Measurements from ENCODE around the gene CDH5.
A peak's percentile ranks its signal among the peaks of the same experiment; 100 is the strongest.

The CDH5 gene

GRCh38 chr16:66416136-66416535 is 49.6 kb downstream of the CDH5 start:
- Histone ChIP-seq H3K9ac (ENCODE audit: low read length) (no peak overlapping the region), H3K4me2 (ENCODE audit: low read length) (no peak overlapping the region), H2BK120ac (ENCODE audit: low read depth, low read length) (no peak overlapping the region), H4K5ac (ENCODE audit: low read length) (no peak overlapping the region), H3K79me2 (ENCODE audit: control insufficient read depth, insufficient read depth, low read length) (no peaks in the 10 kb centered on the region), H3K18ac (ENCODE audit: low read length) (no peak overlapping the region), H3K4me1 (ENCODE audit: control insufficient read depth, low read depth, low read length) (no peaks in the 10 kb centered on the region), H2BK15ac (replicated peaks; ENCODE audit: low read depth) (no peak overlapping the region), H2AK5ac (ENCODE audit: low read length) (no peak overlapping the region), H3K23ac (ENCODE audit: low read length) (no peak overlapping the region), H3K36me3 (ENCODE audit: control insufficient read depth, insufficient read depth, low read length) (no peaks in the 10 kb centered on the region), H3K4me3 (ENCODE audit: low read length) (no peak overlapping the region), H2BK5ac (ENCODE audit: low read length) (no peak overlapping the region), H3K27ac (ENCODE audit: low read depth, low read length) (no peak overlapping the region), H4K8ac (ENCODE audit: low read depth, low read length) (no peak overlapping the region), H3K79me1 (ENCODE audit: low read length) (no peaks in the 10 kb centered on the region), H3K56ac (ENCODE audit: low read length) (no peak overlapping the region), H3K4ac (ENCODE audit: low read depth, low read length) (no peak overlapping the region), H3K27me3 (ENCODE audit: insufficient read depth, low read length, poor library complexity) (no peaks in the 10 kb centered on the region)
- DNase-seq = no peak
- WGBS (ENCODE audit: extremely low coverage, insufficient coverage, low lambda C conversion rate) = no CpG with 5 or more reads among the region's 1 CpG

- Histone ChIP-seq H4K8ac (ENCODE audit: low read depth, low read length) (no peak overlapping the region), H3K4ac (ENCODE audit: low read depth, low read length) (no peak overlapping the region), H2AK5ac (ENCODE audit: low read length) (no peak overlapping the region), H3K18ac (ENCODE audit: low read length) (no peak overlapping the region), H3K79me2 (ENCODE audit: control insufficient read depth, insufficient read depth, low read length) (no peaks in the 10 kb centered on the region), H3K79me1 (ENCODE audit: low read length) (no peaks in the 10 kb centered on the region), H3K27ac (ENCODE audit: low read depth, low read length) (no peak overlapping the region), H3K4me2 (ENCODE audit: low read length) (no peak overlapping the region), H4K5ac (ENCODE audit: low read length) (no peak overlapping the region), H3K36me3 (ENCODE audit: control insufficient read depth, insufficient read depth, low read length) (no peaks in the 10 kb centered on the region), H3K23ac (ENCODE audit: low read length) (no peak overlapping the region), H3K4me3 (ENCODE audit: low read length) (no peak overlapping the region), H3K56ac (ENCODE audit: low read length) (no peak overlapping the region), H2BK5ac (ENCODE audit: low read length) (no peak overlapping the region), H2BK120ac (ENCODE audit: low read depth, low read length) (no peak overlapping the region), H3K4me1 (ENCODE audit: control insufficient read depth, low read depth, low read length) (no peaks in the 10 kb centered on the region), H2BK15ac (replicated peaks; ENCODE audit: low read depth) (no peak overlapping the region), H3K9ac (ENCODE audit: low read length) (no peak overlapping the region), H3K27me3 (ENCODE audit: insufficient read depth, low read length, poor library complexity) (no peaks in the 10 kb centered on the region)
- no CpG with 5 or more reads among the region's 9 CpGs for WGBS (ENCODE audit: extremely low coverage, insufficient coverage, low lambda C conversion rate)
- no peak for DNase-seq
These were observed 50.6 kb downstream of the CDH5 start for GRCh38 chr16:66416939-66417700.

DNA sequence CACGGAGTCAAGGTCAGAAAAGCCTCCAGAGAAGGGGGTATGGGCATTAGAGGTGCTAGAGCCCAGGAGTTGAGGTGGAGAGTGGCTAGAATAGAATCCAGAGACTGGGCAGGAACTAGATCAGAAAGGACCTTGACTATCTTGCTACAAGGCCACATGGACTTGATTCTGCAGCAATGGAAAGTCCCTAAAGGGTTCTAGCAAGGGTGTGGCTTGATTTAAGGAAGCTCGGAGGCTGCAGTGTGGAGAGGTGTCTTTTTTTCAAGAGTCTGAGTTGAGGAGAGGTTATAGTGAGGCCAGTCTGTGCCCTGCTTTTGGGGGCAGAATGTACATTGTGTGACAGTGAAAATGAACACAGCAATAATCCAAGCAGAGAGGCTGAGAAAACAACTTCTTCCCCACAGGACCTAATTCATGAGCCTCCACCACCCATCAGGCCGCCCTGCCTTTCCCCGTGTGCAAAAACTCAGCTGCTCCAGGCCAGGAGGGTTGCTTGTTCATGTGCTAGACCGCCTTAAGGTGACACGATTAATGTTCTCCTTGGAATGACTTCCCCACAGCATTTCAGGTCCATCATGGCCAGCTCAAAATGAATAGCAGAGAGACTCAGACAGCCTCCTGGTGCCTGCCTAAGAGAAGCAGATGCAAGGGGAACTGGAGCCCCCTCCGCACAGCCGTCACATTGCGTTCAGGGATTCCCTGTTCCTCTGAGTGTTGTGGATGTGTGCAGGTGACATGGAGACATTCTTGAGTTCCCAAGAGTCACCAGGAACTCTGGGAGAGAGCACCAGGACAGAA is 51.9 kb downstream of the CDH5 start:
- no peak overlapping the region for H4K8ac ChIP-seq (ENCODE audit: low read depth, low read length)

GRCh38 chr16:66419527-66419926 is 53.0 kb downstream of the CDH5 start:
- no peaks in the 10 kb centered on the region for H3K4me1 ChIP-seq (ENCODE audit: control insufficient read depth, low read depth, low read length)
- H2AK5ac ChIP-seq (ENCODE audit: low read length) = no peak overlapping the region
- no peaks in the 10 kb centered on the region for H3K79me2 ChIP-seq (ENCODE audit: control insufficient read depth, insufficient read depth, low read length)
- no peak overlapping the region for H3K4ac ChIP-seq (ENCODE audit: low read depth, low read length)
- no peak overlapping the region for H3K56ac ChIP-seq (ENCODE audit: low read length)
- no peak overlapping the region for H4K8ac ChIP-seq (ENCODE audit: low read depth, low read length)
- H2BK5ac ChIP-seq (ENCODE audit: low read length) = no peak overlapping the region
- no peaks in the 10 kb centered on the region for H3K36me3 ChIP-seq (ENCODE audit: control insufficient read depth, insufficient read depth, low read length)
- peaks cover 1% of the 10 kb centered on the region for H3K27me3 ChIP-seq (ENCODE audit: insufficient read depth, low read length, poor library complexity)
- H3K4me3 ChIP-seq (ENCODE audit: low read length) = no peak overlapping the region
- H3K4me2 ChIP-seq (ENCODE audit: low read length) = no peak overlapping the region
- H3K23ac ChIP-seq (ENCODE audit: low read length) = no peak overlapping the region
- WGBS (ENCODE audit: extremely low coverage, insufficient coverage, low lambda C conversion rate) = no CpG with 5 or more reads among the region's 3 CpGs
- no peak overlapping the region for H4K5ac ChIP-seq (ENCODE audit: low read length)
- no peak overlapping the region for H3K27ac ChIP-seq (ENCODE audit: low read depth, low read length)
- no peaks in the 10 kb centered on the region for H3K79me1 ChIP-seq (ENCODE audit: low read length)
- H2BK120ac ChIP-seq (ENCODE audit: low read depth, low read length) = no peak overlapping the region
- no peak overlapping the region for H3K18ac ChIP-seq (ENCODE audit: low read length)
- DNase-seq = peak; percentile 57
- H2BK15ac ChIP-seq (replicated peaks; ENCODE audit: low read depth) = no peak overlapping the region
- H3K9ac ChIP-seq (ENCODE audit: low read length) = no peak overlapping the region

More for the DNA sequence above, 51.9 kb downstream of the CDH5 start:
- DNase-seq = no peak
- Histone ChIP-seq H3K4me3 (ENCODE audit: low read length) (no peak overlapping the region), H2BK15ac (replicated peaks; ENCODE audit: low read depth) (no peak overlapping the region), H3K27me3 (ENCODE audit: insufficient read depth, low read length, poor library complexity) (no peaks in the 10 kb centered on the region), H3K9ac (ENCODE audit: low read length) (no peak overlapping the region), H3K27ac (ENCODE audit: low read depth, low read length) (no peak overlapping the region), H3K23ac (ENCODE audit: low read length) (no peak overlapping the region), H3K4me2 (ENCODE audit: low read length) (no peak overlapping the region), H3K36me3 (ENCODE audit: control insufficient read depth, insufficient read depth, low read length) (no peaks in the 10 kb centered on the region), H3K79me1 (ENCODE audit: low read length) (no peaks in the 10 kb centered on the region), H3K56ac (ENCODE audit: low read length) (no peak overlapping the region), H3K4ac (ENCODE audit: low read depth, low read length) (no peak overlapping the region), H3K18ac (ENCODE audit: low read length) (no peak overlapping the region), H2BK5ac (ENCODE audit: low read length) (no peak overlapping the region), H2AK5ac (ENCODE audit: low read length) (no peak overlapping the region), H3K79me2 (ENCODE audit: control insufficient read depth, insufficient read depth, low read length) (no peaks in the 10 kb centered on the region), H3K4me1 (ENCODE audit: control insufficient read depth, low read depth, low read length) (no peaks in the 10 kb centered on the region), H4K5ac (ENCODE audit: low read length) (no peak overlapping the region), H2BK120ac (ENCODE audit: low read depth, low read length) (no peak overlapping the region)
- WGBS (ENCODE audit: extremely low coverage, insufficient coverage, low lambda C conversion rate) = no CpG with 5 or more reads among the region's 9 CpGs

- Histone ChIP-seq H2BK5ac (ENCODE audit: low read length) (no peak overlapping the region), H3K36me3 (ENCODE audit: control insufficient read depth, insufficient read depth, low read length) (no peaks in the 10 kb centered on the region), H2AK5ac (ENCODE audit: low read length) (no peak overlapping the region), H3K23ac (ENCODE audit: low read length) (no peak overlapping the region), H3K27me3 (ENCODE audit: insufficient read depth, low read length, poor library complexity) (peaks cover 8% of the 10 kb centered on the region), H3K79me1 (ENCODE audit: low read length) (no peaks in the 10 kb centered on the region), H3K79me2 (ENCODE audit: control insufficient read depth, insufficient read depth, low read length) (no peaks in the 10 kb centered on the region), H3K18ac (ENCODE audit: low read length) (no peak overlapping the region), H3K4me1 (ENCODE audit: control insufficient read depth, low read depth, low read length) (no peaks in the 10 kb centered on the region), H3K4ac (ENCODE audit: low read depth, low read length) (no peak overlapping the region), H4K5ac (ENCODE audit: low read length) (no peak overlapping the region), H2BK15ac (replicated peaks; ENCODE audit: low read depth) (no peak overlapping the region), H3K9ac (ENCODE audit: low read length) (no peak overlapping the region), H3K56ac (ENCODE audit: low read length) (no peak overlapping the region), H3K27ac (ENCODE audit: low read depth, low read length) (no peak overlapping the region), H3K4me3 (ENCODE audit: low read length) (no peak overlapping the region), H3K4me2 (ENCODE audit: low read length) (no peak overlapping the region), H4K8ac (ENCODE audit: low read depth, low read length) (no peak overlapping the region), H2BK120ac (ENCODE audit: low read depth, low read length) (no peak overlapping the region)
- DNase-seq = no peak
- WGBS (ENCODE audit: extremely low coverage, insufficient coverage, low lambda C conversion rate) = no CpG with 5 or more reads among the region's 1 CpG
These were observed 53.9 kb downstream of the CDH5 start for GRCh38 chr16:66420396-66420795.

Measured in mesendoderm (in vitro differentiated cells).